ENCODE results near the gene MPPE1. TPM values are rescaled to one million over a fixed set of nuclear protein-coding genes. Genes with fewer than 3 reads are reported as not detected.

The MPPE1 gene
- total and polyA plus RNA-seq, 9 of the 15 experiments (the other 6 are each of a cell fraction or from before 2014, with no cell fraction given), result 10.7 to 19.5 (median 13.3) TPM

- no peak for TF ChIP-seq ZBTB7A (IDR thresholded peaks at IDR 0.05; ENCODE audit: borderline replicate concordance, control insufficient read depth, low read depth, low read length)
- no peak for TF ChIP-seq KDM5B (IDR thresholded peaks at IDR 0.05; ENCODE audit: insufficient replicate concordance, low read depth, low read length)
- peak; percentile 74 for TF ChIP-seq CBFA2T2 (conservative IDR thresholded peaks at IDR 0.05)
- peak; percentile 75 for TF ChIP-seq ARID1B (IDR thresholded peaks at IDR 0.05)
- no peak for TF ChIP-seq HNRNPK (IDR thresholded peaks at IDR 0.05; ENCODE audit: low read depth, low read length, poor library complexity, severe bottlenecking)
- TF ChIP-seq STAT5A (IDR thresholded peaks at IDR 0.05; ENCODE audit: borderline replicate concordance, low read length), result 0 out of 2 replicates have a peak, but pooled peaks have one; percentile 16
- 0 out of 2 replicates have a peak, but pooled peaks have one; percentile 26 for TF ChIP-seq MTA2 (IDR thresholded peaks at IDR 0.05; ENCODE audit: low read depth)
- TF ChIP-seq SOX6 (IDR thresholded peaks at IDR 0.05), result peak; percentile 57
- peak; percentile 30; the same call in 1 of the 2 replicates for TF ChIP-seq ESRRA (IDR thresholded peaks at IDR 0.05; ENCODE audit: borderline replicate concordance, low read depth)
- TF ChIP-seq TEAD4 (IDR thresholded peaks at IDR 0.05; ENCODE audit: low read length), result peak; percentile 68
- no peak for TF ChIP-seq TEAD4 (CRISPR knock-in tag; IDR thresholded peaks at IDR 0.05; ENCODE audit: borderline replicate concordance)
Observed at GRCh38 chr18:11901826-11902438, 6.2 kb downstream of the MPPE1 start (continued).

GRCh38 chr18:11899063-11899462 is 9.1 kb downstream of the MPPE1 start:
- in situ Hi-C loops (cut with MboI), result no loop called here
- Histone ChIP-seq H3K9me1 (ENCODE audit: control insufficient read depth, insufficient read depth, low read length) (peaks cover 5% of the 10 kb centered on the region), H3K79me2 (ENCODE audit: control insufficient read depth, insufficient read depth, low read length) (no peaks in the 10 kb centered on the region), H2AFZ (ENCODE audit: low read depth, low read length) (no peak overlapping the region), H3K27ac (ENCODE audit: extremely low read depth, low read depth, low read length) (no peak overlapping the region), H3K9me3 (replicated peaks; ENCODE audit: control insufficient read depth, insufficient read depth, low read depth, low read length) (no peaks in the 10 kb centered on the region), H3K4me2 (ENCODE audit: insufficient read depth, low read length) (no peak overlapping the region), H3K27me3 (ENCODE audit: control insufficient read depth in 2 of 2, insufficient read depth in 2 of 2, low read length in 2 of 2) (no peaks in the 10 kb centered on the region), H3K4me1 (replicated peaks in 1 of 2; ENCODE audit: control insufficient read depth in 2 of 2, insufficient read depth in 2 of 2, low read length in 2 of 2) (peaks cover 7 to 17% of the 10 kb centered on the region in 2 experiments; a peak in 3 of 5 replicates), H3K4me3 (no peak overlapping the region), H4K20me1 (replicated peaks; ENCODE audit: control insufficient read depth, insufficient read depth, low read length) (peaks cover 10% of the 10 kb centered on the region; the same call in 1 of the 2 replicates), H3K9ac (ENCODE audit: insufficient read depth in 1 of 2, low read depth in 2 of 2, low read length in 2 of 2) (no peak overlapping the region), H3K36me3 (ENCODE audit: control insufficient read depth, insufficient read depth, low read length) (peaks cover 13% of the 10 kb centered on the region; the same call in 2 of the 3 replicates)
- no TSS peak for BruUV-seq (replicated peaks)
- DNase-seq (ENCODE audit: extremely low read depth in 1 of 4, low spot score in 3 of 4) (no peak), ATAC-seq (no peak), FAIRE-seq (no peak)
- ChIA-PET POLR2A (interaction anchor here (1.0 to 1.3 kb wide), 2 partner anchors 12 to 25 kb away, joined by 5 read pairs; no protein-coding TSS in a partner anchor), CTCF (ENCODE audit: low intra/inter-chr PET ratio) (no interaction called here)
- intact Hi-C loops (cut with micrococcal nuclease), result no loop called here
- 69% methylated on average over 3 of the region's 3 CpGs for WGBS (ENCODE audit: insufficient coverage, low coverage, missing lambda C conversion rate)
- TF ChIP-seq KLF13 (tag; IDR thresholded peaks at IDR 0.05; ENCODE audit: borderline replicate concordance, low read depth) (no peak), SPI1 (IDR thresholded peaks at IDR 0.05; ENCODE audit: borderline replicate concordance, low read depth, low read length) (no peak), KHSRP (IDR thresholded peaks at IDR 0.05) (no peak), E2F5 (CRISPR knock-in tag; IDR thresholded peaks at IDR 0.05) (no peak), CCAR2 (IDR thresholded peaks at IDR 0.05; ENCODE audit: low read depth, low read length) (no peak), ATF4 (CRISPR knock-in tag; IDR thresholded peaks at IDR 0.05) (no peak)
